Measurements from ENCODE around the gene MGAT4B.

DNA sequence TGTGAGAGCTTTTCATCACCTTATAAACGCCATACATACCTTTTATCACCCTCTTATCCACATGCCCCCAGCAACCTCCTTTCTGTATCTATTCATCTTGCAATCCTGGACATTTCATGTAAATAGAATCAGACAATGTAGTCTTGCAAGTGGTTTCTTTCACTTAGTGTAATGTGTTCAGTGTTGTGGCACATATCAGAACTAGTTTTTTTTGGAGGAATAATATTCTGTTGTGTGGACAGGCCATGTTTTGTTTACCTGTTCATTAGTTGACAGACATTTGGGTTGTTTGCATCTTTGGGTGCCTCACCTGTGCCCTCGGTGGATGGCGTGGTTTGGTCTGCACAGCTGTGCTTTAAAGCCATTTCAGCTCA, 15.4 kb upstream of the MGAT4B start:
- TF ChIP-seq, protein P1, sequence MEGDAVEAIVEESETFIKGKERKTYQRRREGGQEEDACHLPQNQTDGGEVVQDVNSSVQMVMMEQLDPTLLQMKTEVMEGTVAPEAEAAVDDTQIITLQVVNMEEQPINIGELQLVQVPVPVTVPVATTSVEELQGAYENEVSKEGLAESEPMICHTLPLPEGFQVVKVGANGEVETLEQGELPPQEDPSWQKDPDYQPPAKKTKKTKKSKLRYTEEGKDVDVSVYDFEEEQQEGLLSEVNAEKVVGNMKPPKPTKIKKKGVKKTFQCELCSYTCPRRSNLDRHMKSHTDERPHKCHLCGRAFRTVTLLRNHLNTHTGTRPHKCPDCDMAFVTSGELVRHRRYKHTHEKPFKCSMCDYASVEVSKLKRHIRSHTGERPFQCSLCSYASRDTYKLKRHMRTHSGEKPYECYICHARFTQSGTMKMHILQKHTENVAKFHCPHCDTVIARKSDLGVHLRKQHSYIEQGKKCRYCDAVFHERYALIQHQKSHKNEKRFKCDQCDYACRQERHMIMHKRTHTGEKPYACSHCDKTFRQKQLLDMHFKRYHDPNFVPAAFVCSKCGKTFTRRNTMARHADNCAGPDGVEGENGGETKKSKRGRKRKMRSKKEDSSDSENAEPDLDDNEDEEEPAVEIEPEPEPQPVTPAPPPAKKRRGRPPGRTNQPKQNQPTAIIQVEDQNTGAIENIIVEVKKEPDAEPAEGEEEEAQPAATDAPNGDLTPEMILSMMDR (IDR thresholded peaks at IDR 0.05; ENCODE audit: insufficient read depth, low read length, poor library complexity, severe bottlenecking): no peak
- TF ChIP-seq EZH2phosphoT487 (conservative IDR thresholded peaks at IDR 0.05; ENCODE audit: low read length): no peak
